ENCODE measurements around the gene MRPL9. TPM values are rescaled to one million over a fixed set of nuclear protein-coding genes. Genes with fewer than 3 reads are reported as not detected.

The MRPL9 gene
- total and polyA plus RNA-seq, 4 experiments from 2014 or later, result 75.5 to 160 (median 108) TPM

- Histone ChIP-seq H3K27ac (ENCODE audit: low read depth, low read length) (no peak overlapping the region), H3K4me1 (ENCODE audit: insufficient read depth, low read length) (no peaks in the 10 kb centered on the region), H3K4me3 (ENCODE audit: low read length in 2 of 2) (no peak overlapping the region), H3K36me3 (ENCODE audit: insufficient read depth, low read length) (no peaks in the 10 kb centered on the region), H3K9me3 (ENCODE audit: control insufficient read depth in 1 of 2, low read length in 2 of 2) (no peaks in the 10 kb centered on the region), H3K27me3 (ENCODE audit: insufficient read depth, low read length) (peaks cover 12% of the 10 kb centered on the region)
- DNase-seq, result no peak
- Mint-ChIP-seq H3K27me3 (peaks cover 38 to 51% of the 10 kb centered on the region in 2 donors), H3K9me3 (no peaks in the 10 kb centered on the region), H3K36me3 (no peaks in the 10 kb centered on the region), H3K4me1 (no peaks in the 10 kb centered on the region), H3K27ac (no peak overlapping the region), H3K4me3 (no peak overlapping the region)
- POLR2A ChIA-PET (ENCODE audit: partially characterized antibody), result no interaction called here
- CTCF ChIA-PET (ENCODE audit: partially characterized antibody), result interaction anchor here (1.3 kb wide), 1 partner anchor 134 kb away, joined by 3 read pairs; no protein-coding TSS in a partner anchor
- intact Hi-C loops (cut with micrococcal nuclease), result no loop called here
Observed at GRCh38 chr1:151728151-151729054, 34.9 kb downstream of the MRPL9 start.

- Histone ChIP-seq H3K4me3 (ENCODE audit: low read length in 2 of 2) (no peak overlapping the region), H3K36me3 (ENCODE audit: insufficient read depth, low read length) (no peaks in the 10 kb centered on the region), H3K27ac (ENCODE audit: low read depth, low read length) (no peak overlapping the region), H3K4me1 (ENCODE audit: insufficient read depth, low read length) (peaks cover 19% of the 10 kb centered on the region), H3K27me3 (ENCODE audit: insufficient read depth, low read length) (peaks cover 24% of the 10 kb centered on the region), H3K9me3 (ENCODE audit: control insufficient read depth in 1 of 2, low read length in 2 of 2) (no peaks in the 10 kb centered on the region)
- H3K27me3 Mint-ChIP-seq, result peaks cover 26 to 46% of the 10 kb centered on the region in 2 donors
- H3K4me3 Mint-ChIP-seq, result no peak overlapping the region
- H3K4me1 Mint-ChIP-seq, result peaks cover 7 to 25% (median 14%) of the 10 kb centered on the region in 4 donors
- intact Hi-C loops (cut with micrococcal nuclease), result no loop called here
- no peak overlapping the region for H3K27ac Mint-ChIP-seq
- POLR2A ChIA-PET (ENCODE audit: partially characterized antibody), result interaction anchor here (0.6 kb wide), 1 partner anchor 11 kb away, joined by 3 read pairs; no protein-coding TSS in a partner anchor
- no peaks in the 10 kb centered on the region for H3K36me3 Mint-ChIP-seq
- no peak for DNase-seq
- CTCF ChIA-PET (ENCODE audit: partially characterized antibody), result interaction anchor here (1.4 kb wide), 1 partner anchor 11 kb away, joined by 4 read pairs; no protein-coding TSS in a partner anchor
- H3K9me3 Mint-ChIP-seq, result no peaks in the 10 kb centered on the region
Observed at GRCh38 chr1:151723726-151724370, 39.4 kb downstream of the MRPL9 start.

DNA sequence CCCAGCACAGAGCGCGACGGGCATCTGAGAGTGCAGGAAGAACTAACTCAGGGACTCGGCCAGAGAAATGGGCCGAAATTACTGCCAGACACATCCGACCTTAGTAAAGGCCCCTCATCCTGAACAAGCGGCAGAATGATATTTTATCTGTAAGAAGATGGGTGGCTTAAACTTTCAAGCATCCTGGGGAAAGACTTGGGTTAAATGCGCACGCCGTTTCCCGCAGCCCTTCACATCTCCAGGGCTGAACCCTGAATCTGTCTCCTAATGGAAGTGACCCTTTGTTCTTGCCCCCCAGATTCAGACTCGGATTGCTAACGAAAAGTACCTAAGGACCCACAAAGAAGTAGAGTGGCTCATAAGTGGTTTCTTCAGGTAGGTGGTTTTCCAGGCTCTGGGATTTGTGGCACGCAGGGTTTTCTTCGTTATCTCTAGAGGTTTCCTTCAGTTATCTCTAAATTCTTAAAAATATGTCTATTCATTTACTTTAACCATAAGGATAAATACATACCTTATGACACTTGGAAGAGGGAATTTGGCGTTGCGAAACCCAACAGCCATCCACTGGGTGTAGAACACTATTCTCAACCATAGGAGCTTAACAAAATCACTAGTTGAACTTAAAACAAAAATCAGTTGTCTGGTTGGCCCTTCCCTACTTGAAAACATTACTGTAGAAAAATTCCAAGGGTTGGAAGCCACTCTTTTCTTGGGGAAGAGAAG lies 41.3 kb downstream of the MRPL9 start:
- Mint-ChIP-seq H3K27ac (no peak overlapping the region), H3K36me3 (no peaks in the 10 kb centered on the region)
- POLR2A ChIA-PET (ENCODE audit: partially characterized antibody), result no interaction called here

DNA sequence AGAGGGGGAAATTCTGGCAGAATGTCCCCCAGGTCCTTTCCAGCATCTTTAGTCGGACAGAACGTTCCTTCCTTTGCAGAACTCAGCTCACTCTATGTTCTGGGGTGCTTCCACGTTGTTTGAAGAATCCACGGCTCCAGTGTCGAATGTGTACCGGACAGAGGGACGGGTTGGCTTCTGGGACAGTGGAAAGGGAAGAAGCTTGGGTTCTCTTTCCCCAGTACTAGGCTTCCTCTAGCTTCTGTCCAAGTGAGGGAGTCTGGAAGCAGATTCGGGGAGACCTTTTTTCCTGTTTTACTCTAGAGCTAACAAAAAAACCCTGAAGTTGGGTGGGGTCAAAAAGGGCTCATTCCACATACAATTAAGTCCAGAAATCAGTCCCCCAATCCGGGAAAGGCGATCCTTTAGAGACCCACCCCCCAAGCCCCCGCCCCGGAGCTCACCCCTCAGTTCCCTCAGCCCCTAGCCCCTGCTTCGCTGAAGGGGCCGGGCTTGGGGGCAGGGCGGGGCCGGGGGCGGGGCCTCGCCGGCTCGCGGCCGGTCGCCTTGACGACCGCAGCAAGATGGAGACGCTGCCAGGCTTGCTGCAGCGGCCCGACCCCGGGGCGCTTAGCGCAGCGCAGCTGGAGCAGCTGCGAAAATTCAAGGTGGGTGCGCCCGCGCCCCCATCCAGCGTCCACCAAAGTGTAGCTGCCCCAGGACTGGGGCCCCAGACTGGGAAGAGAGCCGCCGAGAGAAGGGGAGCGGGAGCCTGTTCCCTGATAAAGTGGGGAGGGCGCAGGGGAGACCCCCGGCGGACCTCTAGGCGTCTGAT lies 42.1 kb downstream of the MRPL9 start, which contains the start of gene RIIAD1:
Gene RIIAD1, plus strand, starts transcription at position 549 of the 814 bp plus-strand sequence. Its CDS starts 15 bp downstream, at position 564.
- H3K4me3 Mint-ChIP-seq, result peak within 1 kb of the TSS; percentile 74 to 88 (median 80)
- H3K4me3 ChIP-seq (ENCODE audit: low read length in 2 of 2), result peak within 1 kb of the TSS; percentile 28 to 42
- intact Hi-C loops (cut with micrococcal nuclease), result no loop called here
- CTCF ChIA-PET (ENCODE audit: partially characterized antibody), result interaction anchor here (1.2 kb wide), 1 partner anchor 14 kb away, joined by 3 read pairs; no protein-coding TSS in a partner anchor
- DNase-seq, result peak; percentile 31 to 56 (median 46)
- no peaks in the 10 kb centered on the region for H3K9me3 Mint-ChIP-seq
- H3K9me3 ChIP-seq (ENCODE audit: control insufficient read depth in 1 of 2, low read length in 2 of 2), result no peaks in the 10 kb centered on the region
- H3K27me3 Mint-ChIP-seq, result peaks cover 32 to 45% of the 10 kb centered on the region in 2 donors
- H3K4me1 ChIP-seq (ENCODE audit: insufficient read depth, low read length), result peaks cover 27% of the 10 kb centered on the region
- POLR2A ChIA-PET (ENCODE audit: partially characterized antibody), result no interaction called here
- peak within 1 kb of the TSS in 6 of 7 donors; percentile 55 to 86 (median 75) for H3K27ac Mint-ChIP-seq
- H3K27ac ChIP-seq (ENCODE audit: low read depth, low read length), result no peak within 1 kb of the TSS
- no peaks in the 10 kb centered on the region for H3K36me3 ChIP-seq (ENCODE audit: insufficient read depth, low read length)
- no peaks in the 10 kb centered on the region for H3K36me3 Mint-ChIP-seq
- H3K27me3 ChIP-seq (ENCODE audit: insufficient read depth, low read length), result peaks cover 32% of the 10 kb centered on the region
- peaks cover 14 to 36% (median 26%) of the 10 kb centered on the region in 4 donors for H3K4me1 Mint-ChIP-seq

More for the DNA sequence above, 41.3 kb downstream of the MRPL9 start:
- H3K4me3 Mint-ChIP-seq, result peak overlapping the region; percentile 50 to 87 (median 76)
- H3K9me3 Mint-ChIP-seq, result no peaks in the 10 kb centered on the region
- H3K27me3 Mint-ChIP-seq, result peaks cover 32 to 46% of the 10 kb centered on the region in 2 donors
- CTCF ChIA-PET (ENCODE audit: partially characterized antibody), result interaction anchor here (1.8 kb wide), 1 partner anchor 13 kb away, joined by 7 read pairs; no protein-coding TSS in a partner anchor
- H3K4me1 Mint-ChIP-seq, result peaks cover 11 to 33% (median 23%) of the 10 kb centered on the region in 4 donors
- Histone ChIP-seq H3K4me3 (ENCODE audit: low read length in 2 of 2) (peak overlapping the region; percentile 21 to 28), H3K27me3 (ENCODE audit: insufficient read depth, low read length) (peaks cover 30% of the 10 kb centered on the region), H3K27ac (ENCODE audit: low read depth, low read length) (no peak overlapping the region), H3K4me1 (ENCODE audit: insufficient read depth, low read length) (peaks cover 23% of the 10 kb centered on the region), H3K9me3 (ENCODE audit: control insufficient read depth in 1 of 2, low read length in 2 of 2) (no peaks in the 10 kb centered on the region), H3K36me3 (ENCODE audit: insufficient read depth, low read length) (no peaks in the 10 kb centered on the region)
- DNase-seq, result no peak
- intact Hi-C loops (cut with micrococcal nuclease), result no loop called here

GRCh38 chr1:151720554-151720953 lies 42.7 kb downstream of the MRPL9 start:
- Histone ChIP-seq H3K36me3 (ENCODE audit: insufficient read depth, low read length) (no peaks in the 10 kb centered on the region), H3K27ac (ENCODE audit: low read depth, low read length) (no peak overlapping the region), H3K27me3 (ENCODE audit: insufficient read depth, low read length) (peaks cover 39% of the 10 kb centered on the region), H3K4me1 (ENCODE audit: insufficient read depth, low read length) (peaks cover 27% of the 10 kb centered on the region), H3K9me3 (ENCODE audit: control insufficient read depth in 1 of 2, low read length in 2 of 2) (no peaks in the 10 kb centered on the region), H3K4me3 (ENCODE audit: low read length in 2 of 2) (peak overlapping the region; percentile 25 to 42)
- Mint-ChIP-seq H3K27ac (peak overlapping the region in 6 of 7 donors; percentile 55 to 86 (median 75)), H3K27me3 (peaks cover 29 to 45% of the 10 kb centered on the region in 2 donors), H3K36me3 (no peaks in the 10 kb centered on the region), H3K4me3 (peak overlapping the region; percentile 54 to 88 (median 78)), H3K4me1 (peaks cover 14 to 36% (median 27%) of the 10 kb centered on the region in 4 donors), H3K9me3 (no peaks in the 10 kb centered on the region)
- ChIA-PET POLR2A (ENCODE audit: partially characterized antibody) (no interaction called here), CTCF (ENCODE audit: partially characterized antibody) (interaction anchor here (1.2 kb wide), 1 partner anchor 14 kb away, joined by 3 read pairs; no protein-coding TSS in a partner anchor)
- intact Hi-C loops (cut with micrococcal nuclease), result no loop called here
- no peak for DNase-seq

GRCh38 chr1:151720125-151720524 lies 43.2 kb downstream of the MRPL9 start:
- peaks cover 39% of the 10 kb centered on the region for H3K27me3 ChIP-seq (ENCODE audit: insufficient read depth, low read length)
- Mint-ChIP-seq H3K27ac (peak overlapping the region in 1 of 7 donors; percentile 32), H3K4me3 (peak overlapping the region in 6 of 8 donors; percentile 10 to 84 (median 26)), H3K9me3 (no peaks in the 10 kb centered on the region), H3K27me3 (peaks cover 29 to 49% of the 10 kb centered on the region in 2 donors), H3K4me1 (peaks cover 14 to 37% (median 27%) of the 10 kb centered on the region in 4 donors), H3K36me3 (no peaks in the 10 kb centered on the region)
- DNase-seq, result no peak
- intact Hi-C loops (cut with micrococcal nuclease), result no loop called here
- no peak overlapping the region for H3K4me3 ChIP-seq (ENCODE audit: low read length in 2 of 2)
- H3K27ac ChIP-seq (ENCODE audit: low read depth, low read length), result no peak overlapping the region
- H3K9me3 ChIP-seq (ENCODE audit: control insufficient read depth in 1 of 2, low read length in 2 of 2), result no peaks in the 10 kb centered on the region
- POLR2A ChIA-PET (ENCODE audit: partially characterized antibody), result no interaction called here
- H3K4me1 ChIP-seq (ENCODE audit: insufficient read depth, low read length), result peaks cover 27% of the 10 kb centered on the region
- no peaks in the 10 kb centered on the region for H3K36me3 ChIP-seq (ENCODE audit: insufficient read depth, low read length)
- CTCF ChIA-PET (ENCODE audit: partially characterized antibody), result interaction anchor here (1.2 kb wide), 1 partner anchor 15 kb away, joined by 3 read pairs; no protein-coding TSS in a partner anchor
